Activated T-cell treated with anti-CD3 and anti-CD28 coated beads, Interleukin-2, amount 50 U/mL, for 1 hour (primary cell): ENCODE data around the gene TTI1.

ENCODE experiments used
- DNase-seq: peaks from one replicate; pipeline ENCODE4 v3.0.0-alpha.2; 2020

The TTI1 gene

DNA sequence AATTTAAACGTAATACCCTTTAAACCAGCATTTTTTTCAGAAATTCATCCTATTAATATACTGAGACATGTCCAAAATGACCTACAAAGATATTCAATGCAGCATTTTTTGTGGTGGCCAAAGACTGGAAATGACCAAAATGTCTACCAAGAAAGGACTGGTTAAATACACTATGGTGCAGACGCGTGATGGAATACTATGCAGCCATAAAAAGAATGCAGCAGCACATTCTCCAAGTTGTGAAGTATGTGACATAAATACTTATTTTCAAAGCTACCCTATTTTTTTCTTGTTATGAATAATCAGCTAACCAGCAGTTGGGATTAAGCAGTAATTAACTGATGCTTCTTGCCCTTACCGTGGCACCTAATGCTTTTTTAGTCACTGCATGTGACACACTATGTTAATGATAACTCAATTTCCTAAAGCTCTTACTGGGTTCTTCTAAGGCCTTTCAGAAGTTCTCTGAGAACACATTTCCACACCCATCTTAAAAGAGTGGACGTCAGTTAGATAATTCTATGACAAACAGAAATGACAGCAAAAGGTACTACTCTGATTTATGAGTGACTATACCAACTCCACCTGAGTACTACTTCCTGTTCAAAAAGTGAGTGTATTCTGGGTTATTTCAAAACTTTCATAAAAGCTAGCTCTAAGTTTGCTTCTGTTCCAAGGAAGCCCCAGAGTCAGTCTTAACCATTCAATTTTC is 24.9 kb downstream of the TTI1 start:
- DNase-seq, result no peak

- DNase-seq, result no peak
These were observed 25.7 kb downstream of the TTI1 start for GRCh38 chr20:38007526-38007925.

- no peak for DNase-seq
These were observed 27.4 kb downstream of the TTI1 start for GRCh38 chr20:38005903-38006302.

DNA sequence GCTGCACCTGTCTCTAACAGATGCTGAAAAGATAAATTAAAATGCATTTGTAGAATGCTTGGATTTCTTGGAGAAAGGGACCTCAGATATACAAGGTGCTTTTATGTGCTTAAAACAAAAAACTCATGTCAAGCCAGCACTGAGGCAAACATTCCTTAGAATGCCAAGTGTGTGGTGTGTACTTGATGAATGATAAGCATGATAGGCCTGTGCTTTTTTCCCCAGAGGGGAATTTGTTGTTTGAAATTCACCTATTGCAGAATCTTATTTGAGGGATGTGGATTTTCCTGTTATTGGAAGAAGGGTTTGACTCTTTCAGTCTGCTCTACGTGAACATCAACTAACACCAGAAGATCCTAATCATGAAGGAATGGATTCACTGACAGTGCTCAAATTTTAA is 28.8 kb downstream of the TTI1 start:
- no peak for DNase-seq

DNA sequence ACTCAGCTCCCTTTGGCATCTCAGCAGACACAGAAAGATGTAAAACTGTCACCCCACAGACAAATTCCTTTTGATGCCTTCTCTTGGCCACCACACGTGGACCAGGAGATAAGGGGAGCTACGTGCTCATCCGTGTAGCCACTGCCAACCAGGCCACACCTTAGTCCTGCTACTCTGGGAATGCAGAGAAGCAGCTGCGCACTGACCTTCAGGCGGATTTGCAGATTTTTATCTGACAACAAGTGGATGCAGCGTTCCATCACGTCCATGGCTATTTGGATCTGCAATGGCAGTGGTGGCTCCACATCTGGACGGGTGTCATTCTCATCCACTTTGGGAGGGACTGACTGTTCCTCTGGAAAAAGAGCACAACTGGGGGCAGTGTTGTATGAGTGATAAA is 30.8 kb downstream of the TTI1 start:
- no peak for DNase-seq

DNA sequence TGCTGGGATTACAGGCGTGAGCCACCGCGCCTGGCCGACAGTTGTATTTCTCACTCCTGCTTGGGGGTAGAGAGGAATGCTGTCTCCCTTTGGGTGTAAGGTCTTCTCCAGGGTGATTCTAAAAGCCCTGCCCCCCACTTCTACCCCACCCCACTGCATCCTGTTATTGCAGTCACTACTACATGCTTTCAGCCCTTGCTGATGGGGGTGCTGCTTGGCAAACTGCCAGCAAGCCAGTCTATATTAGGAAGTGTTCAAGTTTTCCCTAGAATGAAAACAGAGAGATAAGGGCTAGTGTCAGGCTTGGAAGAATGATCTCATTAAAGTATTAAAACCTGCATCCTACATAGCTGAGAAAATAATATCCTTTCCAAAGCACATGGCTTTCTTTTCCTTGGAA is 31.3 kb downstream of the TTI1 start:
- no peak for DNase-seq

GRCh38 chr20:38001173-38001875 is 31.9 kb downstream of the TTI1 start:
- no peak for DNase-seq

- DNase-seq, result no peak
These were observed 33.0 kb downstream of the TTI1 start for GRCh38 chr20:38000293-38000692.

- no peak for DNase-seq
These were observed 33.6 kb downstream of the TTI1 start for GRCh38 chr20:37999526-38000263.

DNA sequence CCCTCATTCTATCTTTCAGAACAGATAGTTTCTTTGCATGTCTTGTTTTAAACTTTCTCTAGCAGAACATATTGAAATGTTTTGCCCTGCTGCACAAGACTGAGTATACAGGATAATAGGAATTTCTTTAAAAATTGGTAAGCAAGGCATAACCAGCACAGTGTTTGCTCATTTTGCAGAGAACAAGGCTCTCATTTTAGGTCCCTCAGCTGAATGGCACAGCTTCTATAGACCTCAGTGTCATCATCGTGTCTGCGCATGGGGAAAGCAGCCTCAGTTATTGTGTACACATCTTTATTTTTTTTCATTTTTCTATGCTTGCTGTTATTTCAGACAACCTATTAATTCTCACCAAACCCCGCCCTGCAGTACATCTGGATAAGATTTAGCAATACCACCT is 35.7 kb downstream of the TTI1 start:
- no peak for DNase-seq

DNA sequence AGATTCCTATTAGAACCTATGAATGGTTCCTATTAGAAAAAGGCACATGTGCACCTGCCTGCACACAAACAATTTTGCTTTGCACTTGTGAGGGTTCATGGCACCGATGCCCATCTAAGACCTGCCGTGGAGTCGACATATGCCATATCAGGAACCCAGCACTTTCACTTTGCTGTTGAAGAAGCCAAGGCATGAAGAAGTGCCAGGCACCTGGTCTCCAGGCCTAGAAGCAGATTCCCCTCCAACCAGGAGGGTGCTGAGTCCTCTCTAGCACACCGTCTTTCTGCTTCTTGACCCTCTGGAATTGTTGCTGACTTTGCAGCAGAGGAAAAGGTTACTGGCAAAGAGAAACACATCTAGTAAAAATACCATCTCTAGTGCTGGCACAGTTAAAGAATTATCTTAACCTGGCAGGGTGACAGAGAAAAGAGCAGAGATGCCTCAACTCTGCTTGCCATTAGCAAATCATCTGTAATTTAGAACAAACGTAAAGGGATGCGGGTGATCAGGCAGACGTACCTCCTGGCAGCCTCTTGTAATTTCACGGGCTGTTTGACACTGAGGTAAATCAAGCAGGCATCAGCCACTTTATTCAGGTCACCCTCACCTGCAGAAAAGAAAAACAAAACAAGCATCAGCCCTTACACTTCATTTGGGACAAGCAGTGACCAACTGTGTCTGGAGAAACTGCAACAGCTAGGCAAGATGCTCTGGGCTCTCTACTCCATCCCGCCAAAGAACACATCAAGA is 37.2 kb downstream of the TTI1 start:
- DNase-seq, result no peak

GRCh38 chr20:37994512-37994911 is 38.7 kb downstream of the TTI1 start:
- no peak for DNase-seq

GRCh38 chr20:37992802-37993409 is 40.4 kb downstream of the TTI1 start:
- no peak for DNase-seq

- DNase-seq, result no peak
These were observed 41.3 kb downstream of the TTI1 start for GRCh38 chr20:37991908-37992307.

- DNase-seq, result no peak
These were observed 41.9 kb downstream of the TTI1 start for GRCh38 chr20:37991157-37991866.

GRCh38 chr20:37990571-37991151 is 42.6 kb downstream of the TTI1 start:
- DNase-seq, result peak; percentile 23

DNA sequence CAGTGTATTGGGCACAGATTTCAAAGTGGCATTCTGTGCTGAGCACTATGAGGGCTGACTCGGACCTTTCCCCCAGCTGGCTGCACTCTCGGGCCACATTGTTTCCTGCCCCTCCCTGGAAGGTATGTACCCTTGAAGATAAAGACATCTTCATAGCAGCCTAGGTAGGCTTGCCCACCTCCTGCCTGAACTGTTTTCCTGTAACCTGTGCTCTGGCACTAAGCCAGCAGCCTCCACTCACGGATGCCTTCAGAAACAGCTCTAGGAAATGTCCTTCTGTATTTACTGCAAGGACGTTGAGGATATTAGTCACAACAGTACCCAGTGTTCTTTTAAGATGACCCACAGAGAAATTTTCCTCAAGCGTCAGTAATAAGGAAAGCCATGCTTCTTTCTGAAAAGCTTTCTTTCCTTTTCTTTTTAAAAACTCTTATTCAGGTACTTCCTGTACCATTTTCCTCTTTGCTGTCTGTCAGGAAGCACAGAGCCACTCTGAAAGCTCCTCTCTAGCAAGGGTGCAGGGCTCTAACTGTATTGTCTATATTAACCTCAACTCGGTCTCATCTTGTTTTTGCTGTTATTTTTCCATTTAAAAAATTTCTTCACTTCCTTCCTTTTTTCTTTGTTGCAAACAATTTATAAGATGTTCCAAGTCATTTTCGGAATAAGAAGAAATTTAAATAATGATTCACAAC is 43.5 kb downstream of the TTI1 start:
- no peak for DNase-seq

DNA sequence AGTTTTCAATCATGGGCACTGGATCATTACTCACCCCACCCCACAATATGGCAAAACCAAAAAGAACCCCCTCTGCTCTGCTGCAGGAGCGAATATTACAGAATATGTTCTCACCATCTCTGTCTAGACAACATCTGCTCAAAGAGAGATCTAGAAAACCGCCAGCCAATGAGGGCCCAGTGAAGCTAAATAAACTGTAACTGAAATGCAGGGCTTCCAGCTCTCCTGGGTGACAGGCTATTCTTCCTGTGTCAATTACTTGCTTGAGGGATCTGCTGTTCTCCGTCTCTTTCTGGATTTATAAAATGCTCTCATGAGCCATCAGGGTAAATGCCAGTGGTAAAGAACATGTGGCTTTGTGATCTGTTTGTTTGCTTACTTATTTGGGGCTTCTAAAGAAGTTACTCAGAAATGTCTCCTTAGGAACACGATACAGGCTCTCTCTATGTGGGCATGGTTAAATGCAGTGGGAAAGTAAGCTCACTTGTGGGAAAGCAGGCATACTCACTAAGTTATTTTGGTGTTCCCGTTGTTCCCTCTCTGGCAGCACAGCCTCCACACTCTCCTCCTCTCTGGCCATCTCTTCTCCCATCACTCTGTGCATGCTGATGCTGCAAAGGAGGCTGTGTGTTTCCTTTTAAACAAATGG is 44.8 kb downstream of the TTI1 start:
- DNase-seq, result no peak

DNA sequence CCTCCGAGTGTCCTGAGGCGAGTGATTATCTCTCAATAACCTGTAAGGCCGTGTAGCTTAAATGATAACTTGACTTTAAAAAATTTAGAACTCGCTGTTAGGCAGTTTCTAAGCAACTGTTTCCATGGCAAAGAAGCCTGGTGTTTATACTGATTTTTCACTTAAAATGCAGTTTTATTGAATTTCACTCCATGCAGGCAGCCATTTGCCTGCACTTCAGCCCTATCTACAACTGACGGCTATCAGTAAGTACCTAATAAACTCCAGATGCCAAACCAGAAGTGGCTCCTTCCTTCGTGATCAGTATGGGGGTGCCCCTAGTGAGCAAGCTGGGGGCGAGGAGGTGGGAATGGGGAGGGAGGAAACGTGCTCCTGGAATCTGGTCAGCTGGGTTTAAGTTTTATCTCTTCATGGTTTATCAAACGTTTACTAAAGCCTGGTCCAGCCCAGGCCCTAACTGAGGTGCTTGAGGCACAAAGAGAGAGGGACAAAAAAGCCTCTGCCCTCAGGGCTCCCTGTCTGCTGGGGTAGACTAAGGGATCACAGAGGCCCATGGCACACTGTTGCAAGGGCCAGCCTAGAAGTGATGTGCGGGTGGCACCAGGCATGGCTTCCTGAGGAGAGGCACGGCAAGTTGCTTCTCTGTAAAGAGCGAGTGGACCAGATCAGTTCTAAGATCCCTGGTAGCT is 45.5 kb downstream of the TTI1 start:
- DNase-seq, result no peak
